GM12878 (cell line): ENCODE data around the gene ABL1.

Experiments
- CBFB ChIP-seq: IDR thresholded peaks from 2 replicates; pipeline ENCODE4 v1.6.1; 2016; ENCODE audit warnings: antibody characterized with exemption, low read depth
- CREB1 ChIP-seq: IDR thresholded peaks from 2 replicates; pipeline ENCODE4 v1.6.1; 2012; ENCODE audit warnings: low read depth, mild to moderate bottlenecking, inconsistent platforms
- POLR2AphosphoS5 ChIP-seq: IDR thresholded peaks from 2 replicates; pipeline ENCODE4 v1.6.1; 2011; ENCODE audit warnings: mild to moderate bottlenecking, low read length, inconsistent platforms
- TF ChIP-seq, protein P1 (sequence below), 3 experiments: IDR thresholded peaks in 2 of 3; conservative IDR thresholded peaks in 1 of 3; 2 replicates each; pipeline ENCODE4 v1.5.1; 2011; ENCODE audit warnings: low read depth in 3 of 3, low read length in 3 of 3, mild to moderate bottlenecking in 3 of 3, control low read depth in 2 of 3, moderate library complexity in 2 of 3, inconsistent platforms in 1 of 3, mixed read lengths in 1 of 3; ENCODE audit not compliant: control insufficient read depth in 2 of 3, insufficient read depth in 1 of 3; ENCODE audit errors: extremely low read depth in 1 of 3

- no peak for TF ChIP-seq CBFB
- no peak for TF ChIP-seq CREB1
- no peak for TF ChIP-seq POLR2AphosphoS5
- TF ChIP-seq, protein P1, sequence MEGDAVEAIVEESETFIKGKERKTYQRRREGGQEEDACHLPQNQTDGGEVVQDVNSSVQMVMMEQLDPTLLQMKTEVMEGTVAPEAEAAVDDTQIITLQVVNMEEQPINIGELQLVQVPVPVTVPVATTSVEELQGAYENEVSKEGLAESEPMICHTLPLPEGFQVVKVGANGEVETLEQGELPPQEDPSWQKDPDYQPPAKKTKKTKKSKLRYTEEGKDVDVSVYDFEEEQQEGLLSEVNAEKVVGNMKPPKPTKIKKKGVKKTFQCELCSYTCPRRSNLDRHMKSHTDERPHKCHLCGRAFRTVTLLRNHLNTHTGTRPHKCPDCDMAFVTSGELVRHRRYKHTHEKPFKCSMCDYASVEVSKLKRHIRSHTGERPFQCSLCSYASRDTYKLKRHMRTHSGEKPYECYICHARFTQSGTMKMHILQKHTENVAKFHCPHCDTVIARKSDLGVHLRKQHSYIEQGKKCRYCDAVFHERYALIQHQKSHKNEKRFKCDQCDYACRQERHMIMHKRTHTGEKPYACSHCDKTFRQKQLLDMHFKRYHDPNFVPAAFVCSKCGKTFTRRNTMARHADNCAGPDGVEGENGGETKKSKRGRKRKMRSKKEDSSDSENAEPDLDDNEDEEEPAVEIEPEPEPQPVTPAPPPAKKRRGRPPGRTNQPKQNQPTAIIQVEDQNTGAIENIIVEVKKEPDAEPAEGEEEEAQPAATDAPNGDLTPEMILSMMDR (IDR thresholded peaks at IDR 0.05 in 2 of 3, conservative IDR thresholded peaks at IDR 0.05 in 1 of 3; ENCODE audit: control insufficient read depth in 2 of 3, extremely low read depth in 1 of 3, insufficient read depth in 1 of 3, low read depth in 3 of 3, low read length in 3 of 3): no peak
Measured at GRCh38 chr9:130877300-130877699, 42.2 kb downstream of the ABL1 start.
